IMR-90 (cell line): ENCODE measurements around the gene ALOX15B. TPM values are rescaled to one million over a fixed set of nuclear protein-coding genes. Genes with fewer than 3 reads are reported as not detected.

Source experiments
- ATAC-seq: fragments of 200-7000 bp; cut with Tn5 transposase; 2 replicates; pipeline ENCODE4 v1.9.1; 2020; ENCODE audit warnings: low read depth, mild to moderate bottlenecking, moderate library complexity
- BruUV-seq: library from RNA; stranded (reverse); fragments of 400-500 nt; replicated peaks from 2 replicates; lab custom pipeline; 2021; lab: Mats Ljungman, UMichigan
- CTCF ChIA-PET: fragments of 300-600 bp; formaldehyde crosslinking; extraction: SDS; loops from one replicate; lab custom pipeline; 2021; ENCODE audit warnings: antibody characterized with exemption; lab: Yijun Ruan, JAX
- POLR2A ChIA-PET: fragments of 300-600 bp; sonication (Branson Sonifier 250); formaldehyde crosslinking; loops from one replicate; lab custom pipeline; 2022; ENCODE audit warnings: antibody characterized with exemption; ENCODE audit not compliant: unreplicated experiment; lab: Charles Lee
- DNase-seq: peaks from one replicate; pipeline ENCODE4 v3.0.0; 2013
- H2AFZ ChIP-seq: replicated peaks from 2 replicates; pipeline ENCODE3; 2013; ENCODE audit warnings: low read length, mild to moderate bottlenecking; ENCODE audit not compliant: poor library complexity
- H2AK5ac ChIP-seq: 2 replicates; pipeline ENCODE4 v1.6.1; 2013; ENCODE audit warnings: low read depth, low read length, inconsistent platforms
- H2AK9ac ChIP-seq: replicated peaks from 2 replicates; pipeline ENCODE3; 2013; ENCODE audit warnings: mild to moderate bottlenecking, low read depth, low read length, moderate library complexity; ENCODE audit not compliant: poor library complexity
- H2BK120ac ChIP-seq: 2 replicates; pipeline ENCODE4 v1.6.1; 2013; ENCODE audit warnings: low read depth, low read length, inconsistent platforms
- H2BK15ac ChIP-seq: 3 replicates; pipeline ENCODE4 v1.6.1; 2013; ENCODE audit warnings: low read depth, low read length, inconsistent platforms
- H2BK20ac ChIP-seq: 2 replicates; pipeline ENCODE4 v1.6.1; 2013; ENCODE audit warnings: low read depth, mild to moderate bottlenecking, inconsistent platforms, low read length, moderate library complexity
- H2BK5ac ChIP-seq: 2 replicates; pipeline ENCODE4 v1.6.1; 2013; ENCODE audit warnings: mild to moderate bottlenecking, low read depth, low read length, inconsistent platforms; ENCODE audit not compliant: poor library complexity, severe bottlenecking
- H3K14ac ChIP-seq: replicated peaks from 2 replicates; pipeline ENCODE4 v1.6.1; 2013; ENCODE audit warnings: low read depth, low read length, inconsistent platforms
- H3K18ac ChIP-seq: 2 replicates; pipeline ENCODE4 v1.6.1; 2013; ENCODE audit warnings: low read depth, low read length, control low read depth
- H3K23ac ChIP-seq: 2 replicates; pipeline ENCODE4 v1.6.1; 2013; ENCODE audit warnings: low read depth, low read length, inconsistent platforms
- H3K27ac ChIP-seq: 2 replicates; pipeline ENCODE4 v1.5.1; 2013; ENCODE audit warnings: mild to moderate bottlenecking, control low read depth, low read length; ENCODE audit not compliant: insufficient read depth
- H3K27me3 ChIP-seq: 2 replicates; pipeline ENCODE4 v1.6.1; 2013; ENCODE audit warnings: low read length; ENCODE audit not compliant: control insufficient read depth, insufficient read depth
- H3K36me3 ChIP-seq: 2 replicates; pipeline ENCODE4 v1.6.1; 2013; ENCODE audit warnings: low read length, mixed read lengths; ENCODE audit not compliant: control insufficient read depth, insufficient read depth
- H3K4ac ChIP-seq: 2 replicates; pipeline ENCODE4 v1.6.1; 2013; ENCODE audit warnings: low read depth, low read length, inconsistent platforms
- H3K4me1 ChIP-seq: 2 replicates; pipeline ENCODE4 v1.6.1; 2013; ENCODE audit warnings: low read length, mixed read lengths; ENCODE audit not compliant: control insufficient read depth, insufficient read depth
- H3K4me2 ChIP-seq: 2 replicates; pipeline ENCODE4 v1.6.1; 2013; ENCODE audit warnings: low read depth, mild to moderate bottlenecking, control low read depth, low read length, moderate library complexity
- H3K4me3 ChIP-seq: 2 replicates; pipeline ENCODE4 v1.5.1; 2013; ENCODE audit warnings: low read depth, mild to moderate bottlenecking, control low read depth, low read length, moderate library complexity; ENCODE audit not compliant: insufficient read depth
- H3K56ac ChIP-seq: 2 replicates; pipeline ENCODE4 v1.6.1; 2013; ENCODE audit warnings: low read length, inconsistent platforms; ENCODE audit not compliant: insufficient read depth; ENCODE audit errors: extremely low read depth
- H3K79me1 ChIP-seq, 2 experiments: 2 replicates each; pipeline ENCODE4 v1.6.1; 2013; ENCODE audit warnings: low read length in 2 of 2, inconsistent platforms in 1 of 2, low read depth in 1 of 2
- H3K9ac ChIP-seq: 2 replicates; pipeline ENCODE4 v1.6.1; 2013; ENCODE audit warnings: low read depth, low read length, control low read depth
- H3K9me1 ChIP-seq: 2 replicates; pipeline ENCODE4 v1.6.1; 2013; ENCODE audit warnings: low read length, inconsistent platforms; ENCODE audit not compliant: insufficient read depth
- H3K9me3 ChIP-seq: 2 replicates; pipeline ENCODE4 v1.6.1; 2013; ENCODE audit warnings: low read length; ENCODE audit not compliant: control insufficient read depth, insufficient read depth
- H4K20me1 ChIP-seq: 2 replicates; pipeline ENCODE4 v1.6.1; 2013; ENCODE audit warnings: low read length, inconsistent platforms; ENCODE audit not compliant: insufficient read depth
- H4K5ac ChIP-seq: 2 replicates; pipeline ENCODE4 v1.6.1; 2013; ENCODE audit warnings: mild to moderate bottlenecking, low read depth, low read length, control low read depth
- H4K8ac ChIP-seq, 2 experiments: 2 replicates each; pipeline ENCODE4 v1.6.1; 2013; ENCODE audit warnings: low read depth in 2 of 2, low read length in 2 of 2, control low read depth in 1 of 2, inconsistent platforms in 1 of 2
- H4K91ac ChIP-seq: 2 replicates; pipeline ENCODE4 v1.6.1; 2013; ENCODE audit warnings: low read depth, low read length, inconsistent platforms; ENCODE audit not compliant: insufficient read depth
- BHLHE40 ChIP-seq: fragments of 150-350 bp; IDR thresholded peaks from 2 replicates; pipeline ENCODE4 v1.6.1; 2016; ENCODE audit warnings: mild to moderate bottlenecking, low read depth, low read length
- CEBPB ChIP-seq: IDR thresholded peaks from 2 replicates; pipeline ENCODE4 v1.6.1; 2012; ENCODE audit warnings: low read depth, low read length, improper control_type of control experiment
- CHD1 ChIP-seq: IDR thresholded peaks from 2 replicates; pipeline ENCODE4 v1.6.1; 2012; ENCODE audit warnings: low read depth, low read length, improper control_type of control experiment
- FOS ChIP-seq: fragments of 150-350 bp; IDR thresholded peaks from 2 replicates; pipeline ENCODE4 v1.6.1; 2016; ENCODE audit warnings: low read depth, low read length
- MAFK ChIP-seq: IDR thresholded peaks from 2 replicates; pipeline ENCODE4 v1.6.1; 2012; ENCODE audit warnings: low read depth, low read length, improper control_type of control experiment
- MAZ ChIP-seq: IDR thresholded peaks from 2 replicates; pipeline ENCODE4 v1.6.1; 2012; ENCODE audit warnings: low read depth, mild to moderate bottlenecking, low read length, improper control_type of control experiment, moderate library complexity, borderline replicate concordance
- MXI1 ChIP-seq: IDR thresholded peaks from 2 replicates; pipeline ENCODE4 v1.6.1; 2012; ENCODE audit warnings: low read depth, mild to moderate bottlenecking, low read length, moderate library complexity, borderline replicate concordance
- NFE2L2 ChIP-seq: fragments of 150-350 bp; IDR thresholded peaks from 2 replicates; pipeline ENCODE4 v1.6.1; 2016; ENCODE audit warnings: low read depth, mild to moderate bottlenecking, low read length
- RAD21 ChIP-seq: IDR thresholded peaks from 2 replicates; pipeline ENCODE4 v1.6.1; 2012; ENCODE audit warnings: low read length, improper control_type of control experiment
- RCOR1 ChIP-seq: IDR thresholded peaks from 2 replicates; pipeline ENCODE4 v1.6.1; 2012; ENCODE audit warnings: mild to moderate bottlenecking, low read length, improper control_type of control experiment; ENCODE audit not compliant: insufficient replicate concordance
- RFX5 ChIP-seq: IDR thresholded peaks from 2 replicates; pipeline ENCODE4 v1.8.0; 2012; ENCODE audit warnings: low read depth, mild to moderate bottlenecking, low read length, moderate library complexity
- SMC3 ChIP-seq: fragments of 150-350 bp; IDR thresholded peaks from 2 replicates; pipeline ENCODE4 v1.6.1; 2016; ENCODE audit warnings: low read depth, mild to moderate bottlenecking, antibody characterized with exemption, low read length, moderate library complexity
- USF2 ChIP-seq: fragments of 150-350 bp; IDR thresholded peaks from 2 replicates; pipeline ENCODE4 v1.6.1; 2017; ENCODE audit warnings: mild to moderate bottlenecking, antibody characterized with exemption, low read length, low read depth
- WGBS, 2 experiments: methylation state at CpG; one replicate each; pipeline versions ENCODE4 v1.1.5 to v1.1.7; 2013; ENCODE audit warnings: missing lambda C conversion rate in 2 of 2; ENCODE audit not compliant: insufficient read length in 1 of 2; ENCODE audit errors: extremely low coverage in 2 of 2; 5-methylcytosine and 5-hydroxymethylcytosine counted together
- dilution Hi-C: fragments of 300-500 bp; cut with HindIII; formaldehyde crosslinking; loops from one replicate; pipeline ENCODE4 v1.14.3; 2018; ENCODE audit warnings: low sequenced_read_pairs; ENCODE audit not compliant: unreplicated experiment
- in situ Hi-C: fragments of 300-500 bp; cut with MboI; formaldehyde crosslinking; loops from 3 replicates; pipeline ENCODE4 v1.14.3; 2019; ENCODE audit warnings: low sequenced_read_pairs, inconsistent platforms, mixed read lengths
- intact Hi-C: fragments of 100-400 bp; cut with micrococcal nuclease; formaldehyde crosslinking; loops from 2 replicates; pipeline ENCODE4 v1.10.0; 2022
- polyA plus RNA-seq, 3 experiments: library from polyadenylated mRNA; depleted of rRNA; stranded (reverse); fragments of >200 nt; gene quantifications; 2 replicates each; pipeline ENCODE4 v1.2.3, GENCODE V29; 2012; ENCODE audit warnings: low replicate concordance in 1 of 3
- total RNA-seq: library from RNA; depleted of rRNA; stranded (reverse); fragments of >200 nt; gene quantifications from 2 replicates; pipeline ENCODE4 v1.2.3, GENCODE V29; 2012
- TF ChIP-seq, protein P1 (sequence below): conservative IDR thresholded peaks from 2 replicates; pipeline ENCODE4 v1.5.1; 2012; ENCODE audit warnings: mild to moderate bottlenecking, low read depth, low read length, improper control_type of control experiment

ALOX15B gene
- total and polyA plus RNA-seq, 2 of the 4 experiments (the other 2 are of a cell fraction) = not detected

DNA sequence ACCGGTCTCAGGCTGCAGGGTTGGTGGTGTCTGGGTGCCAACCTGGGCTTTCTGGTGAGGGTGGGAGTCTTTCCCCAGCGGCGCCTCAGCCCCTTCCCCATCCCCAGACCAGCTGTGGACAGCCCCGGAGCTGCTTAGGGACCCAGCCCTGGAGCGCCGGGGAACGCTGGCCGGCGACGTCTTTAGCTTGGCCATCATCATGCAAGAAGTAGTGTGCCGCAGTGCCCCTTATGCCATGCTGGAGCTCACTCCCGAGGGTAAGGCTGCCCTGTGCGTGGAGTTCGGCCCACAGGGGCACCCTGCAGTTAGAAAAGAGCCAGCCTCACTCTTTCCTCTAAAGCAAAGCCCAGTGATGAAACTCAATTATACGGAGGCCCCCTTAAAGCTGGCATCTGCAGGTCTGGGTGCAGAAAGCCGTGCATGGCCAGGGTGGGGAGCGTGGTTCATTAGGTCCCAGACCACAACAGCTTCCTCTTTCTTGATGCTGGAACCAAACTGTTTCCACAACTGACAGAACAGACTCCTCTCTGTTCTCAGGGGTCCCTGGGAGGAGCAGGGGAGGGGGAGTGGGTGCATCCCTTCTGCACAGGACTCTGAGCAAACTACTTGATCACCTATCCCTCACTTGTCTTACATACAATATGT is 25.7 kb upstream of the ALOX15B start:
- no peak for DNase-seq

More for the DNA sequence above, 25.7 kb upstream of the ALOX15B start:
- Histone ChIP-seq H3K9ac (no peak overlapping the region), H3K4me3 (no peak overlapping the region), H3K56ac (no peak overlapping the region), H4K5ac (no peak overlapping the region), H3K27ac (no peak overlapping the region), H3K27me3 (peaks cover 77% of the 10 kb centered on the region), H2AK5ac (no peak overlapping the region), H3K36me3 (no peaks in the 10 kb centered on the region), H3K4me1 (peaks cover 3% of the 10 kb centered on the region; the same call in 1 of the 2 replicates), H2BK120ac (no peak overlapping the region), H3K4ac (no peak overlapping the region), H3K14ac (no peak overlapping the region), H2AFZ (no peak overlapping the region), H3K79me1 (no peaks in the 10 kb centered on the region), H2BK5ac (no peak overlapping the region), H2AK9ac (no peak overlapping the region), H2BK20ac (no peak overlapping the region), H3K9me3 (no peaks in the 10 kb centered on the region), H3K9me1 (no peaks in the 10 kb centered on the region), H3K4me2 (no peak overlapping the region), H2BK15ac (no peak overlapping the region), H3K23ac (no peak overlapping the region), H3K18ac (no peak overlapping the region), H4K8ac (no peak overlapping the region), H4K20me1 (no peaks in the 10 kb centered on the region), H4K91ac (no peak overlapping the region)
- TF ChIP-seq USF2 = no peak
- no peak for TF ChIP-seq BHLHE40
- no peak for TF ChIP-seq MAFK
- TF ChIP-seq NFE2L2 = no peak
- no peak for TF ChIP-seq RFX5
- TF ChIP-seq CHD1 = no peak
- no peak for TF ChIP-seq RCOR1
- TF ChIP-seq MXI1 = no peak
- TF ChIP-seq SMC3 = no peak
- TF ChIP-seq FOS = no peak
- TF ChIP-seq, protein P1, sequence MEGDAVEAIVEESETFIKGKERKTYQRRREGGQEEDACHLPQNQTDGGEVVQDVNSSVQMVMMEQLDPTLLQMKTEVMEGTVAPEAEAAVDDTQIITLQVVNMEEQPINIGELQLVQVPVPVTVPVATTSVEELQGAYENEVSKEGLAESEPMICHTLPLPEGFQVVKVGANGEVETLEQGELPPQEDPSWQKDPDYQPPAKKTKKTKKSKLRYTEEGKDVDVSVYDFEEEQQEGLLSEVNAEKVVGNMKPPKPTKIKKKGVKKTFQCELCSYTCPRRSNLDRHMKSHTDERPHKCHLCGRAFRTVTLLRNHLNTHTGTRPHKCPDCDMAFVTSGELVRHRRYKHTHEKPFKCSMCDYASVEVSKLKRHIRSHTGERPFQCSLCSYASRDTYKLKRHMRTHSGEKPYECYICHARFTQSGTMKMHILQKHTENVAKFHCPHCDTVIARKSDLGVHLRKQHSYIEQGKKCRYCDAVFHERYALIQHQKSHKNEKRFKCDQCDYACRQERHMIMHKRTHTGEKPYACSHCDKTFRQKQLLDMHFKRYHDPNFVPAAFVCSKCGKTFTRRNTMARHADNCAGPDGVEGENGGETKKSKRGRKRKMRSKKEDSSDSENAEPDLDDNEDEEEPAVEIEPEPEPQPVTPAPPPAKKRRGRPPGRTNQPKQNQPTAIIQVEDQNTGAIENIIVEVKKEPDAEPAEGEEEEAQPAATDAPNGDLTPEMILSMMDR = no peak
- no peak for TF ChIP-seq MAZ
- TF ChIP-seq CEBPB = no peak
- TF ChIP-seq RAD21 = no peak
- ATAC-seq = no peak
- intact Hi-C loops (no loop called here), dilution Hi-C loops (no loop called here), in situ Hi-C loops (no loop called here)
- WGBS, 2 experiments = no CpG with 5 or more reads among the region's 17 CpGs
- ChIA-PET POLR2A (no interaction called here), CTCF (no interaction called here)
- BruUV-seq = no TSS peak
